PC-3 (cell line): ENCODE data around the gene AOAH.

ENCODE experiments used
- EZH2 ChIP-seq: fragments of 300-600 bp; sonication (generic); IDR thresholded peaks from one replicate; pipeline ENCODE4 v1.6.1; 2017; ENCODE audit warnings: antibody characterized with exemption, mild to moderate bottlenecking, low read length; ENCODE audit not compliant: unreplicated experiment
- TF ChIP-seq, protein P1 (sequence below): fragments of 300-600 bp; sonication (generic); conservative IDR thresholded peaks from 2 replicates; pipeline ENCODE4 v1.5.1; 2017; ENCODE audit warnings: antibody characterized with exemption, low read depth, mild to moderate bottlenecking, low read length

DNA sequence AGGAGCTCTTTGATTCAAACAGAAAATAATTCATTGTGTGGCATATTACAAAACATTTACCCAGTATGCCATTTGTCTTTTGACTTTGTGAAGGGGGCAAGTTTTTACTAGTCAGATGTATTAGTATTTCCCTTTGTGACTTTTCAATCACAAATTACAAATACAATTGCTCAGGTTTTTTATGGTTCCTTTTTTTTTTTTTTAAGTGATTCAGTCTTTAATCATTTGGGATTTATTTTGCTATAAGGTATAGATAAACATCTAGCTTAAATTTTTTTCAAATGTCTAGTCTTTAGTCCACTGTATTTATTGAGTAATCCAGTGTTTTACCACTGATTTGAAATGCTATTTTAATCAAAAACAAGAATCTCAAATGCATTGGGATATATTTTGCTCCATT lies 75.9 kb downstream of the AOAH start:
- TF ChIP-seq, protein P1, sequence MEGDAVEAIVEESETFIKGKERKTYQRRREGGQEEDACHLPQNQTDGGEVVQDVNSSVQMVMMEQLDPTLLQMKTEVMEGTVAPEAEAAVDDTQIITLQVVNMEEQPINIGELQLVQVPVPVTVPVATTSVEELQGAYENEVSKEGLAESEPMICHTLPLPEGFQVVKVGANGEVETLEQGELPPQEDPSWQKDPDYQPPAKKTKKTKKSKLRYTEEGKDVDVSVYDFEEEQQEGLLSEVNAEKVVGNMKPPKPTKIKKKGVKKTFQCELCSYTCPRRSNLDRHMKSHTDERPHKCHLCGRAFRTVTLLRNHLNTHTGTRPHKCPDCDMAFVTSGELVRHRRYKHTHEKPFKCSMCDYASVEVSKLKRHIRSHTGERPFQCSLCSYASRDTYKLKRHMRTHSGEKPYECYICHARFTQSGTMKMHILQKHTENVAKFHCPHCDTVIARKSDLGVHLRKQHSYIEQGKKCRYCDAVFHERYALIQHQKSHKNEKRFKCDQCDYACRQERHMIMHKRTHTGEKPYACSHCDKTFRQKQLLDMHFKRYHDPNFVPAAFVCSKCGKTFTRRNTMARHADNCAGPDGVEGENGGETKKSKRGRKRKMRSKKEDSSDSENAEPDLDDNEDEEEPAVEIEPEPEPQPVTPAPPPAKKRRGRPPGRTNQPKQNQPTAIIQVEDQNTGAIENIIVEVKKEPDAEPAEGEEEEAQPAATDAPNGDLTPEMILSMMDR: no peak
- no peak for TF ChIP-seq EZH2
